ENCODE results near the gene RALGDS.

The RALGDS gene

GRCh38 chr9:133133681-133134387, 12.8 kb upstream of the RALGDS start:
- DNase-seq, result peak; percentile 94

- DNase-seq, result no peak
Measured at GRCh38 chr9:133132174-133132573, 11.1 kb upstream of the RALGDS start.

- DNase-seq, result no peak
Measured at GRCh38 chr9:133131506-133131905, 10.5 kb upstream of the RALGDS start.

- no peak for DNase-seq
Measured at GRCh38 chr9:133130685-133131244, 9.7 kb upstream of the RALGDS start.

- DNase-seq, result no peak
Measured at GRCh38 chr9:133129001-133129795, 8.2 kb upstream of the RALGDS start.

GRCh38 chr9:133128152-133128551, 7.1 kb upstream of the RALGDS start:
- DNase-seq, result no peak

GRCh38 chr9:133127340-133127981, 6.4 kb upstream of the RALGDS start:
- DNase-seq, result no peak

GRCh38 chr9:133126697-133127339, 5.8 kb upstream of the RALGDS start:
- DNase-seq, result no peak

GRCh38 chr9:133125941-133126696, 5.1 kb upstream of the RALGDS start:
- no peak for DNase-seq

- DNase-seq, result no peak
Measured at GRCh38 chr9:133124907-133125275, 3.9 kb upstream of the RALGDS start.

GRCh38 chr9:133124123-133124906, 3.3 kb upstream of the RALGDS start:
- DNase-seq, result no peak

GRCh38 chr9:133122935-133123611, 2.0 kb upstream of the RALGDS start:
- DNase-seq, result no peak

- no peak for DNase-seq
Measured at GRCh38 chr9:133122605-133122934, 1.5 kb upstream of the RALGDS start.

- DNase-seq, result no peak
Measured at GRCh38 chr9:133121915-133122550, 993 bp upstream of the RALGDS start.

- DNase-seq, result no peak
Measured at GRCh38 chr9:133120501-133121197, 391 bp downstream of the RALGDS start.

GRCh38 chr9:133119846-133120500, 1.1 kb downstream of the RALGDS start:
- DNase-seq, result no peak

- no peak for DNase-seq
Measured at GRCh38 chr9:133119103-133119845, 1.8 kb downstream of the RALGDS start.

- no peak for DNase-seq
Measured at GRCh38 chr9:133118568-133118967, 2.5 kb downstream of the RALGDS start.

- DNase-seq, result no peak
Measured at GRCh38 chr9:133118179-133118520, 2.9 kb downstream of the RALGDS start.

Measured in NCI-H774 (cell line).